ENCODE results near the gene THOC5.

- TF ChIP-seq CTCF (IDR thresholded peaks at IDR 0.05; ENCODE audit: poor library complexity, severe bottlenecking) = no peak
- no peak for TF ChIP-seq MXI1 (conservative IDR thresholded peaks at IDR 0.05; ENCODE audit: poor library complexity, severe bottlenecking)
- no peak for TF ChIP-seq EZH2 (IDR thresholded peaks at IDR 0.05; ENCODE audit: borderline replicate concordance, insufficient read depth, low read length, poor library complexity, severe bottlenecking)
- TF ChIP-seq TAF1 (IDR thresholded peaks at IDR 0.05; ENCODE audit: low read depth) = no peak
- TF ChIP-seq, protein P1, sequence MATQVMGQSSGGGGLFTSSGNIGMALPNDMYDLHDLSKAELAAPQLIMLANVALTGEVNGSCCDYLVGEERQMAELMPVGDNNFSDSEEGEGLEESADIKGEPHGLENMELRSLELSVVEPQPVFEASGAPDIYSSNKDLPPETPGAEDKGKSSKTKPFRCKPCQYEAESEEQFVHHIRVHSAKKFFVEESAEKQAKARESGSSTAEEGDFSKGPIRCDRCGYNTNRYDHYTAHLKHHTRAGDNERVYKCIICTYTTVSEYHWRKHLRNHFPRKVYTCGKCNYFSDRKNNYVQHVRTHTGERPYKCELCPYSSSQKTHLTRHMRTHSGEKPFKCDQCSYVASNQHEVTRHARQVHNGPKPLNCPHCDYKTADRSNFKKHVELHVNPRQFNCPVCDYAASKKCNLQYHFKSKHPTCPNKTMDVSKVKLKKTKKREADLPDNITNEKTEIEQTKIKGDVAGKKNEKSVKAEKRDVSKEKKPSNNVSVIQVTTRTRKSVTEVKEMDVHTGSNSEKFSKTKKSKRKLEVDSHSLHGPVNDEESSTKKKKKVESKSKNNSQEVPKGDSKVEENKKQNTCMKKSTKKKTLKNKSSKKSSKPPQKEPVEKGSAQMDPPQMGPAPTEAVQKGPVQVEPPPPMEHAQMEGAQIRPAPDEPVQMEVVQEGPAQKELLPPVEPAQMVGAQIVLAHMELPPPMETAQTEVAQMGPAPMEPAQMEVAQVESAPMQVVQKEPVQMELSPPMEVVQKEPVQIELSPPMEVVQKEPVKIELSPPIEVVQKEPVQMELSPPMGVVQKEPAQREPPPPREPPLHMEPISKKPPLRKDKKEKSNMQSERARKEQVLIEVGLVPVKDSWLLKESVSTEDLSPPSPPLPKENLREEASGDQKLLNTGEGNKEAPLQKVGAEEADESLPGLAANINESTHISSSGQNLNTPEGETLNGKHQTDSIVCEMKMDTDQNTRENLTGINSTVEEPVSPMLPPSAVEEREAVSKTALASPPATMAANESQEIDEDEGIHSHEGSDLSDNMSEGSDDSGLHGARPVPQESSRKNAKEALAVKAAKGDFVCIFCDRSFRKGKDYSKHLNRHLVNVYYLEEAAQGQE (IDR thresholded peaks at IDR 0.05; ENCODE audit: borderline replicate concordance) = no peak
- no peak for TF ChIP-seq SMC3 (conservative IDR thresholded peaks at IDR 0.05; ENCODE audit: poor library complexity)
- no peak for TF ChIP-seq EP300 (conservative IDR thresholded peaks at IDR 0.05; ENCODE audit: poor library complexity, severe bottlenecking)
These were observed 93.8 kb downstream of the THOC5 start for GRCh38 chr22:29459773-29460172.
